ENCODE measurements around the gene GRAMD1B. TPM values are rescaled to one million over a fixed set of nuclear protein-coding genes. Genes with fewer than 3 reads are reported as not detected.

The GRAMD1B gene
- total and polyA plus RNA-seq, 12 donors: 7.3 to 41.0 (median 21.0) TPM

GRCh38 chr11:123573286-123573685, 143.2 kb downstream of the GRAMD1B start:
- 37 to 40% methylated on average over 2 of the region's 2 CpGs for WGBS, 2 donors
- Histone ChIP-seq H3K4me3 (no peak overlapping the region), H3K36me3 (no peaks in the 10 kb centered on the region), H3K27ac (no peak overlapping the region), H3K27me3 (no peaks in the 10 kb centered on the region), H3K4me1 (peaks cover 0 to 8% (median 0%) of the 10 kb centered on the region in 9 donors), H3K9me3 (no peaks in the 10 kb centered on the region)
- intact Hi-C loops (cut with DNase I): no loop called here
- ATAC-seq (no peak), DNase-seq (no peak)
- TF ChIP-seq CTCF (IDR thresholded peaks at IDR 0.05): no peak

- WGBS, 2 donors: 79 to 84% methylated on average over 7 of the region's 7 CpGs
- Histone ChIP-seq H3K27ac (no peak overlapping the region), H3K9me3 (no peaks in the 10 kb centered on the region), H3K4me1 (peaks cover 0 to 9% (median 0%) of the 10 kb centered on the region in 9 donors), H3K27me3 (no peaks in the 10 kb centered on the region), H3K4me3 (no peak overlapping the region), H3K36me3 (no peaks in the 10 kb centered on the region)
- intact Hi-C loops (cut with DNase I): loop anchor here in 1 of 10 donors (5.0 kb wide), 1 partner anchor 58 kb away; no protein-coding TSS in a partner anchor
- no peak for DNase-seq
- TF ChIP-seq CTCF (IDR thresholded peaks at IDR 0.05): no peak
- no peak for ATAC-seq
These were observed 145.4 kb downstream of the GRAMD1B start for GRCh38 chr11:123575441-123575840.

- intact Hi-C loops (cut with DNase I): loop anchor here (1.0 to 5.0 kb wide), 4 partner anchors 59 to 65 kb away; no protein-coding TSS in a partner anchor
- WGBS, 2 donors: 50 to 67% methylated on average over 3 of the region's 3 CpGs
These were observed 146.0 kb downstream of the GRAMD1B start for GRCh38 chr11:123576082-123576481.

DNA sequence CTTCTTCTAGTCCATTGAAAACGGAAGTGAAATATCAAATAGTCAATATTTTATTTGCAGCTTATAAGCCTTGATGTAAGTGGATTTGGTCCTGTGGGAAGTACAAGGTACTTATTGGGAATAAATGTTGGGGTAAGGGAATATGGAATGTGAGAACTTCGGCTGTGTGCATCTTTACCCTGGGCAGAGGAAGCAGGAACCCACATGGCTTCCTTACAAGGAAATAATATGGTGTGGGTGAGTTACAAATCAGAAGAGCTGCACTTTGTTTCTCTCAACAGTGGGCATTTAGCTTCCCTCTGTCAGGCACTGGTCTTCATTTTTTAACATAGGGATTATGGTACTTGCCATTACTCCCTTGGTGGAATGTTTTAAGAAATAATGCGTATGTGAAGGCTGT, 146.4 kb downstream of the GRAMD1B start:
- intact Hi-C loops (cut with DNase I): loop anchor here (1.0 to 5.0 kb wide), 4 partner anchors 59 to 66 kb away; no protein-coding TSS in a partner anchor
- DNase-seq (no peak), ATAC-seq (no peak)
- 39 to 42% methylated on average over 3 of the region's 3 CpGs for WGBS, 2 donors
- H3K4me1 ChIP-seq: peaks cover 0 to 13% (median 0%) of the 10 kb centered on the region in 9 donors
- H3K27me3 ChIP-seq: no peaks in the 10 kb centered on the region
- no peak overlapping the region for H3K27ac ChIP-seq
- no peaks in the 10 kb centered on the region for H3K36me3 ChIP-seq
- no peak for TF ChIP-seq CTCF (IDR thresholded peaks at IDR 0.05)
- no peaks in the 10 kb centered on the region for H3K9me3 ChIP-seq
- H3K4me3 ChIP-seq: no peak overlapping the region

More at GRCh38 chr11:123576082-123576481, 146.0 kb downstream of the GRAMD1B start:
- H3K27me3 ChIP-seq: no peaks in the 10 kb centered on the region
- DNase-seq (no peak), ATAC-seq (no peak)
- H3K36me3 ChIP-seq: no peaks in the 10 kb centered on the region
- TF ChIP-seq CTCF (IDR thresholded peaks at IDR 0.05): no peak
- no peak overlapping the region for H3K4me3 ChIP-seq
- no peaks in the 10 kb centered on the region for H3K9me3 ChIP-seq
- H3K4me1 ChIP-seq: peaks cover 0 to 13% (median 0%) of the 10 kb centered on the region in 9 donors
- H3K27ac ChIP-seq: no peak overlapping the region

Measured in heart right ventricle (tissue), 16 donors.